A549 (cell line): ENCODE results near the gene ZSWIM9. TPM values are rescaled to one million over a fixed set of nuclear protein-coding genes. Genes with fewer than 3 reads are reported as not detected.

Experiments used
- ATAC-seq, 2 experiments: fragments of 200-7000 bp in 1 of 2; fragments of >200 bp in 1 of 2; cut with Nextera tagmentation in 1 of 2; cut with Tn5 transposase in 1 of 2; 3 replicates each; pipeline versions ENCODE4 v1.8.0 to v1.9.1; 2018 to 2020; ENCODE audit warnings: mild to moderate bottlenecking in 1 of 2, moderate library complexity in 1 of 2
- CTCF ChIA-PET: fragments of 300-600 bp; sonication (Branson Sonifier 250); formaldehyde crosslinking; extraction: SDS; loops from one replicate; lab custom pipeline; 2021; ENCODE audit warnings: antibody characterized with exemption, inconsistent platforms; lab: Yijun Ruan, JAX
- POLR2A ChIA-PET: fragments of 350-600 bp; formaldehyde crosslinking; extraction: SDS; loops from one replicate; lab custom pipeline; 2021; ENCODE audit warnings: antibody characterized with exemption, inconsistent platforms; lab: Yijun Ruan, JAX
- DNase-seq, 2 experiments: peaks; one replicate each; pipeline versions ENCODE4 v3.0.0 to v3.0.0-alpha.2; 2011 to 2016; ENCODE audit warnings: low read depth in 1 of 2, low spot score in 1 of 2
- FAIRE-seq: peaks from 2 replicates; lab custom pipeline; 2011; peaks lifted over from hg19 to GRCh38; lab: Jason Lieb, UNC
- H3K27ac ChIP-seq, 2 experiments: fragments of >200 bp; sonication (Bioruptor Twin); formaldehyde crosslinking; 3 replicates each; pipeline ENCODE4 v1.5.1; 2016 to 2017
- H3K4me1 ChIP-seq: fragments of >200 bp; sonication (Bioruptor Twin); formaldehyde crosslinking; 3 replicates; pipeline ENCODE4 v1.6.1; 2016
- H3K4me2 ChIP-seq: fragments of >200 bp; sonication (Bioruptor Twin); formaldehyde crosslinking; 3 replicates; pipeline ENCODE4 v1.6.1; 2016
- H3K4me3 ChIP-seq: fragments of >200 bp; sonication (Bioruptor Twin); formaldehyde crosslinking; 3 replicates; pipeline ENCODE4 v1.5.1; 2016
- H3K9me3 ChIP-seq: fragments of >200 bp; sonication (Bioruptor Twin); formaldehyde crosslinking; 3 replicates; pipeline ENCODE4 v1.6.1; 2016
- ATOH8 ChIP-seq: fragments of 250-450 bp; sonication (Bioruptor Pico); IDR thresholded peaks from 2 replicates; pipeline ENCODE4 v1.5.0; 2020; ENCODE audit warnings: low read depth, mild to moderate bottlenecking, moderate library complexity
- CBX2 ChIP-seq: fragments of 200-600 bp; sonication (generic); IDR thresholded peaks from 2 replicates; pipeline ENCODE4 v1.6.1; 2016; ENCODE audit warnings: low read depth, mild to moderate bottlenecking, borderline replicate concordance
- CEBPB ChIP-seq, 2 experiments: fragments of >200 bp in 1 of 2; sonication (Bioruptor Twin) in 1 of 2; formaldehyde crosslinking in 1 of 2; IDR thresholded peaks; 2 replicates each; pipeline ENCODE4 v1.6.1; 2012 to 2016
- CHD4 ChIP-seq: fragments of 200-600 bp; sonication (generic); IDR thresholded peaks from 2 replicates; pipeline ENCODE4 v1.6.1; 2016; ENCODE audit warnings: antibody characterized with exemption, mild to moderate bottlenecking, borderline replicate concordance
- EHF ChIP-seq: fragments of 250-450 bp; sonication (Bioruptor Pico); IDR thresholded peaks from 2 replicates; pipeline ENCODE4 v1.5.0; 2020; ENCODE audit warnings: mild to moderate bottlenecking
- EHMT2 ChIP-seq: fragments of 200-600 bp; sonication (generic); IDR thresholded peaks from 2 replicates; pipeline ENCODE4 v1.6.1; 2016; ENCODE audit warnings: antibody characterized with exemption, low read depth, mild to moderate bottlenecking, moderate library complexity
- EP300 ChIP-seq, 2 experiments: fragments of >200 bp; sonication (Bioruptor Twin); formaldehyde crosslinking; IDR thresholded peaks; 2 replicates in 1 of 2; 3 replicates in 1 of 2; pipeline ENCODE4 v1.6.1; 2016 to 2017
- FOSL2 ChIP-seq, 2 experiments: fragments of 450-650 bp in 1 of 2; fragments of >200 bp in 1 of 2; sonication (Bioruptor Twin) in 1 of 2; formaldehyde crosslinking; IDR thresholded peaks; 2 replicates each; pipeline versions ENCODE4 v1.5.0 to v1.6.1; 2016 to 2020; ENCODE audit warnings: mild to moderate bottlenecking in 1 of 2, moderate library complexity in 1 of 2
- FOXS1 ChIP-seq: fragments of 250-450 bp; sonication (Bioruptor Pico); IDR thresholded peaks from 2 replicates; pipeline ENCODE4 v1.5.0; 2020; ENCODE audit warnings: mild to moderate bottlenecking, moderate library complexity
- GATA3 ChIP-seq: IDR thresholded peaks from 2 replicates; pipeline ENCODE4 v1.6.1; 2012; ENCODE audit warnings: borderline replicate concordance
- HDAC2 ChIP-seq: fragments of 200-600 bp; sonication (generic); IDR thresholded peaks from 2 replicates; pipeline ENCODE4 v1.6.1; 2016
- HEYL ChIP-seq: fragments of 250-450 bp; sonication (Bioruptor Pico); IDR thresholded peaks from 2 replicates; pipeline ENCODE4 v1.8.0; 2021; ENCODE audit warnings: mild to moderate bottlenecking, moderate library complexity
- HOXA7 ChIP-seq: fragments of 250-450 bp; sonication (Bioruptor Pico); IDR thresholded peaks from 2 replicates; pipeline ENCODE4 v1.5.0; 2020; ENCODE audit warnings: mild to moderate bottlenecking, moderate library complexity
- HOXB13 ChIP-seq: fragments of 250-450 bp; sonication (Bioruptor Pico); IDR thresholded peaks from 2 replicates; pipeline ENCODE4 v1.5.0; 2020; ENCODE audit warnings: low read depth, mild to moderate bottlenecking, moderate library complexity
- JUNB ChIP-seq: fragments of >200 bp; sonication (Bioruptor Twin); formaldehyde crosslinking; IDR thresholded peaks from 2 replicates; pipeline ENCODE4 v1.6.1; 2016
- NPAS2 ChIP-seq: fragments of 250-450 bp; sonication (Bioruptor Pico); IDR thresholded peaks from 2 replicates; pipeline ENCODE4 v1.8.0; 2022; ENCODE audit warnings: mild to moderate bottlenecking, moderate library complexity, borderline replicate concordance
- NR3C1 ChIP-seq: fragments of >200 bp; sonication (Bioruptor Twin); formaldehyde crosslinking; IDR thresholded peaks from 3 replicates; pipeline ENCODE4 v1.6.1; 2017
- POLR2AphosphoS2 ChIP-seq: conservative IDR thresholded peaks from 2 replicates; pipeline ENCODE4 v1.6.1; 2012; ENCODE audit warnings: low read length, improper control_type of control experiment, inconsistent platforms
- RAD21 ChIP-seq, 2 experiments: fragments of >200 bp in 1 of 2; sonication (Bioruptor Twin) in 1 of 2; formaldehyde crosslinking in 1 of 2; IDR thresholded peaks in 1 of 2; conservative IDR thresholded peaks in 1 of 2; 2 replicates in 1 of 2; 3 replicates in 1 of 2; pipeline ENCODE4 v1.6.1; 2012 to 2018; ENCODE audit warnings: inconsistent platforms in 1 of 2
- RARB ChIP-seq: fragments of 250-450 bp; sonication (Bioruptor Pico); IDR thresholded peaks from 2 replicates; pipeline ENCODE4 v1.8.0; 2021; ENCODE audit warnings: mild to moderate bottlenecking, moderate library complexity
- SREBF2 ChIP-seq: fragments of 450-650 bp; IDR thresholded peaks from 2 replicates; pipeline ENCODE4 v1.6.1; 2014; ENCODE audit warnings: mild to moderate bottlenecking, moderate library complexity
- TP53 ChIP-seq: fragments of 250-450 bp; sonication (Bioruptor Pico); IDR thresholded peaks from 2 replicates; pipeline ENCODE4 v1.5.0; 2021; ENCODE audit warnings: mild to moderate bottlenecking, moderate library complexity
- ZNF302 ChIP-seq: fragments of 250-450 bp; sonication (Bioruptor Pico); IDR thresholded peaks from 2 replicates; pipeline ENCODE4 v1.9.0; 2021; ENCODE audit warnings: inconsistent platforms, mild to moderate bottlenecking, moderate library complexity
- ZSCAN20 ChIP-seq: fragments of 250-450 bp; sonication (Bioruptor Pico); IDR thresholded peaks from 2 replicates; pipeline ENCODE4 v1.8.0; 2022; ENCODE audit warnings: mild to moderate bottlenecking, moderate library complexity
- WGBS: methylation state at CpG from one replicate; pipeline ENCODE4 v1.1.6; 2017; ENCODE audit errors: missing lambda C conversion rate; 5-methylcytosine and 5-hydroxymethylcytosine counted together
- polyA plus RNA-seq, 4 experiments: library from polyadenylated mRNA; depleted of rRNA in 3 of 4; stranded (reverse); fragments of >200 nt; fragmentation: RNase III in 1 of 4; extraction: RNeasy Plus Mini Kit Qiagen cat#74134 plus additional on column Dnase treatment in 1 of 4; gene quantifications; 2 replicates in 3 of 4; 3 replicates in 1 of 4; pipeline ENCODE4 v1.2.3, GENCODE V29; 2011 to 2017
- TF ChIP-seq, protein P1 (sequence below): fragments of 150-350 bp; IDR thresholded peaks from 2 replicates; pipeline ENCODE4 v1.6.1; 2014; ENCODE audit warnings: low read depth, mild to moderate bottlenecking, low read length
- TF ChIP-seq, protein P2 (sequence below): fragments of >200 bp; sonication (Bioruptor Twin); formaldehyde crosslinking; IDR thresholded peaks from 3 replicates; pipeline ENCODE4 v1.5.1; 2016

ZSWIM9 gene
- polyA plus RNA-seq, 2 of the 4 experiments (the other 2 are of a cell fraction), result 1.2 to 13.4 TPM

GRCh38 chr19:48135411-48135810 lies 35.1 kb upstream of the ZSWIM9 start:
- no peaks in the 10 kb centered on the region for H3K4me1 ChIP-seq
- POLR2A ChIA-PET, result interaction anchor here (1.4 kb wide), 1 partner anchor 25 kb away, joined by 3 read pairs; the partner anchor contains the start of gene PLA2G4C
- H3K9me3 ChIP-seq, result no peaks in the 10 kb centered on the region
- no peak overlapping the region for H3K4me2 ChIP-seq
- no peak overlapping the region for H3K4me3 ChIP-seq
- DNase-seq (peak in 1 of 2 experiments; percentile 57), ATAC-seq (peak in 1 of 2 experiments; percentile 45; a peak in 3 of 6 replicates), FAIRE-seq (no peak)
- TF ChIP-seq EP300 (IDR thresholded peaks at IDR 0.05) (no peak), CHD4 (no peak), NR3C1 (no peak)
- 84% methylated on average over 8 of the region's 8 CpGs for whole genome bisulfite sequencing
- CTCF ChIA-PET, result interaction anchor here (1.5 to 4.0 kb wide), 6 partner anchors 8 to 172 kb away, joined by 4 to 14 read pairs (median 8); no protein-coding TSS in a partner anchor
- H3K27ac ChIP-seq, result no peak overlapping the region; a peak in 1 of 6 replicates

GRCh38 chr19:48136547-48136946 lies 33.9 kb upstream of the ZSWIM9 start:
- no peaks in the 10 kb centered on the region for H3K4me1 ChIP-seq
- ChIA-PET CTCF (interaction anchor here (0.7 to 4.0 kb wide), 7 partner anchors 9 to 173 kb away, joined by 3 to 11 read pairs (median 5); partner anchors contain the start of gene PLA2G4C), POLR2A (no interaction called here)
- TF ChIP-seq NPAS2 (no peak), EP300 (IDR thresholded peaks at IDR 0.05) (no peak), HOXB13 (CRISPR knock-in tag) (no peak), CBX2 (no peak), HDAC2 (no peak), EHF (CRISPR knock-in tag) (no peak), JUNB (no peak), RARB (no peak), ATOH8 (CRISPR knock-in tag) (no peak), FOXS1 (CRISPR knock-in tag) (no peak), POLR2AphosphoS2 (no peak), GATA3 (no peak)
- TF ChIP-seq, protein P1, sequence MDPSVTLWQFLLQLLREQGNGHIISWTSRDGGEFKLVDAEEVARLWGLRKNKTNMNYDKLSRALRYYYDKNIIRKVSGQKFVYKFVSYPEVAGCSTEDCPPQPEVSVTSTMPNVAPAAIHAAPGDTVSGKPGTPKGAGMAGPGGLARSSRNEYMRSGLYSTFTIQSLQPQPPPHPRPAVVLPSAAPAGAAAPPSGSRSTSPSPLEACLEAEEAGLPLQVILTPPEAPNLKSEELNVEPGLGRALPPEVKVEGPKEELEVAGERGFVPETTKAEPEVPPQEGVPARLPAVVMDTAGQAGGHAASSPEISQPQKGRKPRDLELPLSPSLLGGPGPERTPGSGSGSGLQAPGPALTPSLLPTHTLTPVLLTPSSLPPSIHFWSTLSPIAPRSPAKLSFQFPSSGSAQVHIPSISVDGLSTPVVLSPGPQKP, result no peak
- TF ChIP-seq, protein P2, sequence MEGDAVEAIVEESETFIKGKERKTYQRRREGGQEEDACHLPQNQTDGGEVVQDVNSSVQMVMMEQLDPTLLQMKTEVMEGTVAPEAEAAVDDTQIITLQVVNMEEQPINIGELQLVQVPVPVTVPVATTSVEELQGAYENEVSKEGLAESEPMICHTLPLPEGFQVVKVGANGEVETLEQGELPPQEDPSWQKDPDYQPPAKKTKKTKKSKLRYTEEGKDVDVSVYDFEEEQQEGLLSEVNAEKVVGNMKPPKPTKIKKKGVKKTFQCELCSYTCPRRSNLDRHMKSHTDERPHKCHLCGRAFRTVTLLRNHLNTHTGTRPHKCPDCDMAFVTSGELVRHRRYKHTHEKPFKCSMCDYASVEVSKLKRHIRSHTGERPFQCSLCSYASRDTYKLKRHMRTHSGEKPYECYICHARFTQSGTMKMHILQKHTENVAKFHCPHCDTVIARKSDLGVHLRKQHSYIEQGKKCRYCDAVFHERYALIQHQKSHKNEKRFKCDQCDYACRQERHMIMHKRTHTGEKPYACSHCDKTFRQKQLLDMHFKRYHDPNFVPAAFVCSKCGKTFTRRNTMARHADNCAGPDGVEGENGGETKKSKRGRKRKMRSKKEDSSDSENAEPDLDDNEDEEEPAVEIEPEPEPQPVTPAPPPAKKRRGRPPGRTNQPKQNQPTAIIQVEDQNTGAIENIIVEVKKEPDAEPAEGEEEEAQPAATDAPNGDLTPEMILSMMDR, result no peak
- DNase-seq (no peak), FAIRE-seq (no peak), ATAC-seq (no peak; a peak in 2 of 6 replicates)
- H3K4me2 ChIP-seq, result no peak overlapping the region
- no peaks in the 10 kb centered on the region for H3K9me3 ChIP-seq
- 80% methylated on average over 4 of the region's 4 CpGs for WGBS
- no peak overlapping the region for H3K27ac ChIP-seq
- H3K4me3 ChIP-seq, result no peak overlapping the region

- no peak for TF ChIP-seq TP53
- TF ChIP-seq ZNF302, result no peak
- no peak for TF ChIP-seq RAD21 (conservative IDR thresholded peaks at IDR 0.05 in 1 of 2, IDR thresholded peaks at IDR 0.05 in 1 of 2)
- TF ChIP-seq EHF (CRISPR knock-in tag), result no peak
- no peak for TF ChIP-seq EHMT2
- TF ChIP-seq SREBF2, result no peak
- no peak for TF ChIP-seq FOSL2 (IDR thresholded peaks at IDR 0.05)
- no peak for TF ChIP-seq FOSL2 (CRISPR knock-in tag; IDR thresholded peaks at IDR 0.05)
- no peak for TF ChIP-seq CEBPB (IDR thresholded peaks at IDR 0.05)
- no peak for TF ChIP-seq HOXA7 (CRISPR knock-in tag)
- no peak for TF ChIP-seq ZSCAN20 (CRISPR knock-in tag)
- TF ChIP-seq HEYL (CRISPR knock-in tag), result no peak
- TF ChIP-seq, all 56 proteins: peak for 0
- DNase-seq, result no peak
- 95% methylated on average over 26 of the region's 26 CpGs for WGBS
- H3K27ac ChIP-seq, result no peak overlapping the region
- no peak for FAIRE-seq
- no peak overlapping the region for H3K4me2 ChIP-seq
- H3K4me3 ChIP-seq, result no peak overlapping the region
- POLR2A ChIA-PET, result no interaction called here
- no peaks in the 10 kb centered on the region for H3K4me1 ChIP-seq
- no peak for ATAC-seq
- H3K9me3 ChIP-seq, result no peaks in the 10 kb centered on the region
- CTCF ChIA-PET, result interaction anchor here (0.6 to 4.0 kb wide), 6 partner anchors 15 to 174 kb away, joined by 3 to 11 read pairs (median 6); partner anchors contain the start of gene PLA2G4C
Measured at GRCh38 chr19:48137411-48137810, 33.1 kb upstream of the ZSWIM9 start.
